Measurements from ENCODE around the gene FBXO47.

Gene FBXO47, protein sequence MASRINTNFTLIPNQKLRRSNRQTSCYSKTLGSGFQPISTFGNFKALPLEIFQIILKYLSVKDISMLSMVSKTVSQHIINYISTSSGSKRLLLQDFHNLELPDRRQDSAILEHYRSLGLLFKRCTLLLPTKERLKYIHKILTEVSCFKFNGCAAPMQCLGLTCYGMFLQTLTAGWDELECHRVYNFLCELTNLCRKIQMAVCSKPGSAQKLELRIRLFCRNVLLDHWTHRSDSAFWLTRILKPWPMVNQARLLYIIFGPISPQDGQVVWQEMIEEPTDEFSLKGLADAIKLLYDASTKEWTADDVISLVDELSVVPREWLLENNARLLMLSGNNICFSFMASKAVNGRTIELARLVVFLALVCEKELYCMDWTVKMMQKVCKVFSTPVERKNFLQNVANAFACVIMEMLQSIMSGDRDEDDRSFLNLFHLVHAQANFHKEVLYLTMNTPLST

DNA sequence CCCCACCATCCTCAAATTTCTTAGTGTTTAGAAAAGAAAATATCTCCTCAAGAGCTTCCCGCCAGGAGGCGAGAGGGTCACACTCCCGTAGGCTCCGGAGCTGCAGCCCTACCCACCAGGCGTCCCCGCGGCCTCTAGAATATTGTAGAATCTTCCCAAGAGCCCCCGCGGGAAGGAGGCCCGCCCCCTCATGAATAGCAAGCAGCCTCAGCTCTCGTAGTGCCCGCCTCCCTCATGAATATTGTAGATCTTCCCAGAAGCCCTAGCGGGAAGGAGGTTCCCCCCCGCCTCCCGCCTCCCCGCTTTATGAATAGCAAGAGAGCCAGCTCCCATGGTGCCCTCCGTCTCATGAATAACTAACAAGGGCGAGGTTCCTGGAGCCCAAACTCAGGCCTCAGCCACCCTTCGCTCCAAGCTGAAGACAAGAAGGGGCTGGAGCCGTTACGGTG lies at the start of gene FBXO47:
Gene FBXO47, minus strand, starts transcription at position 114 of the 449 bp plus-strand sequence. CDS start 4,378 bp downstream, outside the sequence.
- Mint-ChIP-seq H3K4me3 (no peak within 1 kb of the TSS), H3K9me3 (peaks cover 12% of the 10 kb centered on the region), H3K27ac (no peak within 1 kb of the TSS), H3K27me3 (ENCODE audit: low read depth, poor library complexity) (peaks cover 9% of the 10 kb centered on the region), H3K4me1 (peaks cover 6% of the 10 kb centered on the region), H3K36me3 (ENCODE audit: low read depth) (peaks cover 4% of the 10 kb centered on the region)
- peak; percentile 56 for DNase-seq
- TF ChIP-seq, protein P1, sequence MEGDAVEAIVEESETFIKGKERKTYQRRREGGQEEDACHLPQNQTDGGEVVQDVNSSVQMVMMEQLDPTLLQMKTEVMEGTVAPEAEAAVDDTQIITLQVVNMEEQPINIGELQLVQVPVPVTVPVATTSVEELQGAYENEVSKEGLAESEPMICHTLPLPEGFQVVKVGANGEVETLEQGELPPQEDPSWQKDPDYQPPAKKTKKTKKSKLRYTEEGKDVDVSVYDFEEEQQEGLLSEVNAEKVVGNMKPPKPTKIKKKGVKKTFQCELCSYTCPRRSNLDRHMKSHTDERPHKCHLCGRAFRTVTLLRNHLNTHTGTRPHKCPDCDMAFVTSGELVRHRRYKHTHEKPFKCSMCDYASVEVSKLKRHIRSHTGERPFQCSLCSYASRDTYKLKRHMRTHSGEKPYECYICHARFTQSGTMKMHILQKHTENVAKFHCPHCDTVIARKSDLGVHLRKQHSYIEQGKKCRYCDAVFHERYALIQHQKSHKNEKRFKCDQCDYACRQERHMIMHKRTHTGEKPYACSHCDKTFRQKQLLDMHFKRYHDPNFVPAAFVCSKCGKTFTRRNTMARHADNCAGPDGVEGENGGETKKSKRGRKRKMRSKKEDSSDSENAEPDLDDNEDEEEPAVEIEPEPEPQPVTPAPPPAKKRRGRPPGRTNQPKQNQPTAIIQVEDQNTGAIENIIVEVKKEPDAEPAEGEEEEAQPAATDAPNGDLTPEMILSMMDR (IDR thresholded peaks at IDR 0.05) = no peak

DNA sequence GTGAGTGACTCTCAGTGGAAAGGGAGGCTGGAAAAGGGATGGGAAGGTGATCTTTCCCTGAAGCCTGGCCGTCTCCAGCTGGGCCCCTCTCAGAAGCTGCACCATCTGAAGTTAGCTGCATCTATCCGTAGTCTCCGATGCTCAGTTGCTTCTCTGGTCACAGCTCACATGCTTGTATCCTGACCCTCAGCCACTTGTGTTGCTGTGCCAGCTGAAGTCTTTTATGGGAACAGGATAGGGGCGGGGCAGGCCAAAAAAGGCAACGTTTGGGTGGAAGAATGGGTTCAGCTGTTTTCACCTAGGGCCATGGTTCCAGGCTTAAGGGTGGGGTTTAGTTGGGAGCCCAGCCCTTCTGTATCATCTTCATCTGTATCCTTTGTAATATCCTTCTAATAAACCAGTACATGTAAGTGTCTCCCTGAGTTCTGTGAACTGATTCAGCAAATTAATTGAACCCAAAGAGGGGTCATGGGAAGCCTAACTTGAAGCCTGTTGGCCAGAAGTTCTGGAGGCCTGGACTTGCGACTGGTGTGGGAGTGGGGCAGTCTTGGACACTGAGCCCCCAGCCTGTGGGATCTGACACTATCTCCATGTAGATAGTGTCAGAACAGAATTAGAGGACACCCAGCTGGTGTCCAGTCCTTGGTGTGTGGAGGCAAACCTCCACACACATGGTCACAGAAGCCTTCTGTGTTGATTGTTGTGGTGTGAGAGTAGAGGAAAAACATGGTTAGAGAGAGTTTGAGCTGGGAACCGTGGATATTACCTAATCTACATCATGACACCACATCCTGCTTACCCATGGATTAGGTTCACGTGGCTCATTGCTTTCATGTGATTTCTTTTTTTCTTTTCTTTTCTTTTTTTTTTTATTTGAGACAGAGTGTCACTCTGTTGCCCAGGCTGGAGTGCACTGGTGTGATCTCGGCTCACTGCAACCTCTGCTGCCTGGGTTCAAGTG lies 49.3 kb upstream of the FBXO47 start:
- peaks cover 19% of the 10 kb centered on the region for H3K4me1 Mint-ChIP-seq
- TF ChIP-seq, protein P1 (IDR thresholded peaks at IDR 0.05) = no peak
- H3K36me3 Mint-ChIP-seq (ENCODE audit: low read depth) = no peaks in the 10 kb centered on the region
- peaks cover 20% of the 10 kb centered on the region for H3K27me3 Mint-ChIP-seq (ENCODE audit: low read depth, poor library complexity)
- no peak for DNase-seq
- H3K4me3 Mint-ChIP-seq = no peak overlapping the region
- peak overlapping the region; percentile 29 for H3K27ac Mint-ChIP-seq
- peaks cover 25% of the 10 kb centered on the region for H3K9me3 Mint-ChIP-seq

DNA sequence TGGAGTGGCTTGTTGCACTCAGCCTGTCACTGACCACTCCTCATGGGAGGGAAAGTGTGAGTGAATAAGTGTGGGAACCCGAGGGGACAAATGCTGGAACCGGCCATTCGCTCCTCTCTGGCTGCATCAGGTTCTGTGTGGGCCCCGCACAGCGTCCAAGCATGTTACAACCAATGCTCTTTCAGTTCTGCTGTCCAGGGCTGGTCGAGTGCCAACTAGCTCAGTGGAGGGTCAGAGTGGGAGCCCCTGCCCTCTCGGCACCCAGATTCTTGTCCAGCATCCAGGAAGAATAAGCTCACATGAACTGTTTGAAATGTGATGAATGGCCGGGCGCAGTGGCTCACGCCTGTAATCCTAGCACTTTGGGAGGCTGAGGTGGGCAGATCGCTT lies 48.3 kb upstream of the FBXO47 start:
- DNase-seq = no peak
- Mint-ChIP-seq H3K9me3 (peaks cover 25% of the 10 kb centered on the region), H3K27me3 (ENCODE audit: low read depth, poor library complexity) (peaks cover 21% of the 10 kb centered on the region)

DNA sequence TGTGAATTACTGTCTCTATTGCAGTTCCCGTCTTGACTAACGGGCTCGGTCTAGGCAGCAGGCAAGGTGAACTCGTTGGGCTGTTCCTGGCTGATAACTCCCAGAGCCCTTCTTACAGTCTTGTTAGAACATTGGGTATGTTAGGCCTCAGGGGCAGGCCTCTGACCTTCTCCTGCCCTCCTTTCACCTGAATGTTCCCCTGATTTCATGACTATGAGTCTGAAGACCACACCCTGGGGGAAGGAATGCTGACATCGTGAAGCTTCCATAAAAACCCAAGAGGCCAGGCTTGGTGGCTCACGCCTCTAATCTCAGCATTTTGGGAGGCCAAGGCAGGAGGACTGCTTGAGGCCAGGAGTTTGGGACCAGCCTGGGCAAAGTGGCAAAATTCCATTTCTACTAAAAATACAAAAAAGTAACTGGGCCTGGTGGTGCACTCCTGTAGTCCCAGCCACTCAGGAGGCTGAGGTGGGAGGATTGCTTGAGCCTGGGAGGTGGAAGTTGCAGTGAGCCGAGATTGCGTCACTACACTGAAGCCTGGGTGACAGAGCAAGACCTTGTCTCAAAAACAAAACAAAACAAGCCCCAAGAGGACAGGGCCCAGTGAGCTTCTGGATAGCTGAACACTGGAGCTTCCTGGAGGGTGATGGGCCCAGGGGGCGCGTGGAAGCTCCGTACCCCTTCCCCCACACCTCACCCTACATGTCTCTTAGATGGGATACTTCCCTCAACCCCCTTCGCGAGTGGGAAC lies 47.8 kb upstream of the FBXO47 start:
- Mint-ChIP-seq H3K27ac (peak overlapping the region; percentile 10), H3K4me1 (peaks cover 19% of the 10 kb centered on the region), H3K36me3 (ENCODE audit: low read depth) (no peaks in the 10 kb centered on the region), H3K9me3 (peaks cover 25% of the 10 kb centered on the region), H3K4me3 (no peak overlapping the region), H3K27me3 (ENCODE audit: low read depth, poor library complexity) (peaks cover 19% of the 10 kb centered on the region)
- DNase-seq = no peak
- TF ChIP-seq, protein P1 (IDR thresholded peaks at IDR 0.05) = no peak

More for the DNA sequence above, 48.3 kb upstream of the FBXO47 start:
- H3K36me3 Mint-ChIP-seq (ENCODE audit: low read depth) = no peaks in the 10 kb centered on the region
- no peak overlapping the region for H3K27ac Mint-ChIP-seq
- no peak overlapping the region for H3K4me3 Mint-ChIP-seq
- H3K4me1 Mint-ChIP-seq = peaks cover 19% of the 10 kb centered on the region
- TF ChIP-seq, protein P1 (IDR thresholded peaks at IDR 0.05) = no peak

DNA sequence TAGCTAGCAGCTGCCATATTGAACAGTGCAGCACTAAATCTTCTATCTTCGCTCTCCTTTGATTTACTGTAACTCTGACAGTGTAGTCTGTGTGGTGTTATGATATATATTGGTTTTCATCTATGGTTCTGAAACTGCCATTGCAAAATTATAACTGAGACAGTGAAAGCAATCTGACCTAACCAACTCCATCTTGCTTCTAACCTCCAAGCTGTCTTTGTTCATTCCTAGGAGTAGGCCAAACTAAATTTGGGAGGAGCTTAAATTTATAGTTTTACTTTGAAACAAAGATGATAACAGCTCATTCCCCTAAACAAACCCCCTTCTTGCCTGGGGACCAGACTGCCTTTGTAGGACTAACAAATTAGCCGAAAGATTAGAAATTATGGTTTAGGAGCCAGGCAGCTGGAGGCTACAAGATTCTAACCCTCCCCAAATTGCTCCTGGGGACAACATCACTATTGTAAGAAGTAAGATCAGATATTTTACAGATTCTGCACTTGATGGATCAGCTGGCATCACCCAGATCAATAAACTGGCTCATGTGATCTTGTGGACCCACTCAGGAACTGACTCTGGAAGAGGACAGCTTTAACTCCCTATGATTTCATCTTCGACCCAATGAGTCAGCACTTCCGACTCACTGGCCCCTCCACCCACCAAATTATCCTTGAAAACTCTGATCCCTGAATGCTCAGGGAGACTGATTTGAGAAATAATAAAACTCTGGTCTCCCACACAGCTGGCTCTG lies 47.0 kb upstream of the FBXO47 start:
- Mint-ChIP-seq H3K36me3 (ENCODE audit: low read depth) (no peaks in the 10 kb centered on the region), H3K27me3 (ENCODE audit: low read depth, poor library complexity) (peaks cover 14% of the 10 kb centered on the region), H3K4me3 (no peak overlapping the region), H3K9me3 (peaks cover 21% of the 10 kb centered on the region), H3K27ac (peak overlapping the region; percentile 10), H3K4me1 (peaks cover 19% of the 10 kb centered on the region)
- TF ChIP-seq, protein P1 (IDR thresholded peaks at IDR 0.05) = no peak
- DNase-seq = no peak
